ENCODE data around the gene SLC44A4.

Gene SLC44A4

GRCh38 chr6:31884528-31885035 lies 5.8 kb upstream of the SLC44A4 start:
- no peak for DNase-seq (ENCODE audit: low read depth)
- no peak overlapping the region for H3K4me3 ChIP-seq (ENCODE audit: low read depth, low read length)
- TF ChIP-seq CTCF (IDR thresholded peaks at IDR 0.05; ENCODE audit: insufficient read depth, low read depth, low read length, missing control alignments), result no peak

GRCh38 chr6:31883676-31884075 lies 4.9 kb upstream of the SLC44A4 start:
- TF ChIP-seq CTCF (IDR thresholded peaks at IDR 0.05; ENCODE audit: insufficient read depth, low read depth, low read length, missing control alignments), result no peak
- no peak for DNase-seq (ENCODE audit: low read depth)
- H3K4me3 ChIP-seq (ENCODE audit: low read depth, low read length), result no peak overlapping the region

GRCh38 chr6:31882344-31882743 lies 3.5 kb upstream of the SLC44A4 start:
- no peak overlapping the region for H3K4me3 ChIP-seq (ENCODE audit: low read depth, low read length)
- no peak for DNase-seq (ENCODE audit: low read depth)
- no peak for TF ChIP-seq CTCF (IDR thresholded peaks at IDR 0.05; ENCODE audit: insufficient read depth, low read depth, low read length, missing control alignments)

- DNase-seq (ENCODE audit: low read depth), result no peak
- TF ChIP-seq CTCF (IDR thresholded peaks at IDR 0.05; ENCODE audit: insufficient read depth, low read depth, low read length, missing control alignments), result no peak
- H3K4me3 ChIP-seq (ENCODE audit: low read depth, low read length), result no peak overlapping the region
Observed at GRCh38 chr6:31881136-31881859, 2.5 kb upstream of the SLC44A4 start.

- no peak overlapping the region for H3K4me3 ChIP-seq (ENCODE audit: low read depth, low read length)
- no peak for TF ChIP-seq CTCF (IDR thresholded peaks at IDR 0.05; ENCODE audit: insufficient read depth, low read depth, low read length, missing control alignments)
- DNase-seq (ENCODE audit: low read depth), result no peak
Observed at GRCh38 chr6:31880616-31881015, 1.8 kb upstream of the SLC44A4 start.

GRCh38 chr6:31879901-31880300 lies 1.1 kb upstream of the SLC44A4 start:
- TF ChIP-seq CTCF (IDR thresholded peaks at IDR 0.05; ENCODE audit: insufficient read depth, low read depth, low read length, missing control alignments), result no peak
- H3K4me3 ChIP-seq (ENCODE audit: low read depth, low read length), result no peak overlapping the region
- DNase-seq (ENCODE audit: low read depth), result no peak

GRCh38 chr6:31879143-31879542 lies 346 bp upstream of the SLC44A4 start:
- H3K4me3 ChIP-seq (ENCODE audit: low read depth, low read length), result no peak overlapping the region
- no peak for TF ChIP-seq CTCF (IDR thresholded peaks at IDR 0.05; ENCODE audit: insufficient read depth, low read depth, low read length, missing control alignments)
- DNase-seq (ENCODE audit: low read depth), result no peak

Measured in GM12865 (cell line).